Frontal cortex (tissue), 4 donors: ENCODE measurements around the gene ZNF385B. TPM values are rescaled to one million over a fixed set of nuclear protein-coding genes. Genes with fewer than 3 reads are reported as not detected.

Source experiments
- DNase-seq, 2 donors: peaks; one replicate each; pipeline ENCODE4 v3.0.0; 2012; ENCODE audit warnings: low spot score in 2 of 2
- FAIRE-seq: peaks from 2 replicates; lab custom pipeline; 2012; peaks lifted over from hg19 to GRCh38; lab: Jason Lieb, UNC
- total RNA-seq: library from RNA; depleted of rRNA; stranded (reverse); fragments of >200 nt; gene quantifications from one replicate; pipeline ENCODE4 v1.2.3, GENCODE V29; 2014
- donor health status: control.
- donor health status: control.
- donor health status: control.

Gene ZNF385B
- total RNA-seq, 1 donor from 2014 or later, result 7.7 TPM

GRCh38 chr2:179571252-179571651 is 290.2 kb downstream of the ZNF385B start:
- FAIRE-seq, result no peak
- DNase-seq, result no peak

DNA sequence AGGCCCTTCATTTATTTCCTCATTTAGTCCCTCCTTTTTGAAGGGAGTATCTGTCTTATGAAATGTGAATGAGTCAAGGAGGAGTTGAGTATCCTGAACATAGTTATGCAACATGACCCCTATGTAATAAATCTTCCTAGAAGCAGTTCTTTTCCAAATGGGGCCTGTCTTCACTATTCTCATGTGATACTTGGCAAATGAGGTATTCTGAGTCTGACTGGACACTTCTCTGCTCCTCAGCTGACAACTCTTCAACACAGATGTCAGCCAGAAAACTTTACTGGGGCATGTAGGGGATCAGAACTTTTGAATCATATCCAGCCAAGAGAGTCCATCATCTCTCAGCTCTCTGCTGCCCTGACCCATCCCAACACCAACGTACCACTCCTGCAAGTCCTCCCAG is 291.6 kb downstream of the ZNF385B start:
- DNase-seq, result no peak
- no peak for FAIRE-seq

GRCh38 chr2:179565807-179566206 is 295.6 kb downstream of the ZNF385B start:
- FAIRE-seq (no peak), DNase-seq (no peak)

- FAIRE-seq (no peak), DNase-seq (no peak)
Observed at GRCh38 chr2:179562330-179562885, 299.0 kb downstream of the ZNF385B start.

DNA sequence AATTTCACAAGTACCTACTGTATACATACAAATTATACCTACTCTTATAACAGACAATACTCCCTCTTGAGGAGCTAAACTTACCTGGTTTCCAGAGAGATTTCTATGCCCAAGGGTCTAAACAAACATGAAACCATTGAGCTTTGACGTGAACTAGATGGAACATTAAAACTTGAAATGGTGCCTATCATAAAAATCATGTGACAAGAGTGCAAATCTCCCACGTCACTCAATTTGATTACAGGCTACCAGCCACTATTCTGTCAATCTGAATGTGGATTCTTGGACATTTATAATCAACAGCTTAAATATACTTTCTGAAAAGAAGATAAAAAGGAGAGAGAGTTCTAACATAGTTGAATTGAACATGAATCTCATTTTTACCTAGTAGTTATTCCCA is 299.7 kb downstream of the ZNF385B start:
- DNase-seq (no peak), FAIRE-seq (no peak)

DNA sequence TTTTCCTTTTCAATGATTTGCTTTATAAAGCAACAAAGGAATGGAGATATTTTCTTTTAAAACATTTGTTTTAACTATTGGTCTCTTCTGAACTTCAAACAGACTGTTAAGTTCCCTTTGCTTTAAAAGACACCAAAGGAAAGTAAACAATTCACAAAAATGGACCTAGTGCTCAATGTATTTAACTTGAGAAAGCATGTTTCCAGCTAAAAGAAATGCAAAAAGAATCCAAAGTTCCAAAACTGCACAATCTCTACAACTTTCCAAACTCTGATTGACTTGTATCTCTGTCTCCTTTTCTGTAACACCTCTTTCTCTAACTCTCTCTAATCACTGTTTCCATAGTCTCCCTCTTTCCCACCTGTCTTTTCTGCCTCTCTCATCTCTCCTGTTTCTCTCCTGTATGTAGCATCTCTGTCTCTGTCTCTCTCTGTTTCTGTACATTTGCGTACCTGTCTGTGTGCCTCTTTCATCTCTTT is 301.1 kb downstream of the ZNF385B start:
- DNase-seq (no peak), FAIRE-seq (no peak)

GRCh38 chr2:179559108-179559806 is 302.2 kb downstream of the ZNF385B start:
- DNase-seq (no peak), FAIRE-seq (no peak)

DNA sequence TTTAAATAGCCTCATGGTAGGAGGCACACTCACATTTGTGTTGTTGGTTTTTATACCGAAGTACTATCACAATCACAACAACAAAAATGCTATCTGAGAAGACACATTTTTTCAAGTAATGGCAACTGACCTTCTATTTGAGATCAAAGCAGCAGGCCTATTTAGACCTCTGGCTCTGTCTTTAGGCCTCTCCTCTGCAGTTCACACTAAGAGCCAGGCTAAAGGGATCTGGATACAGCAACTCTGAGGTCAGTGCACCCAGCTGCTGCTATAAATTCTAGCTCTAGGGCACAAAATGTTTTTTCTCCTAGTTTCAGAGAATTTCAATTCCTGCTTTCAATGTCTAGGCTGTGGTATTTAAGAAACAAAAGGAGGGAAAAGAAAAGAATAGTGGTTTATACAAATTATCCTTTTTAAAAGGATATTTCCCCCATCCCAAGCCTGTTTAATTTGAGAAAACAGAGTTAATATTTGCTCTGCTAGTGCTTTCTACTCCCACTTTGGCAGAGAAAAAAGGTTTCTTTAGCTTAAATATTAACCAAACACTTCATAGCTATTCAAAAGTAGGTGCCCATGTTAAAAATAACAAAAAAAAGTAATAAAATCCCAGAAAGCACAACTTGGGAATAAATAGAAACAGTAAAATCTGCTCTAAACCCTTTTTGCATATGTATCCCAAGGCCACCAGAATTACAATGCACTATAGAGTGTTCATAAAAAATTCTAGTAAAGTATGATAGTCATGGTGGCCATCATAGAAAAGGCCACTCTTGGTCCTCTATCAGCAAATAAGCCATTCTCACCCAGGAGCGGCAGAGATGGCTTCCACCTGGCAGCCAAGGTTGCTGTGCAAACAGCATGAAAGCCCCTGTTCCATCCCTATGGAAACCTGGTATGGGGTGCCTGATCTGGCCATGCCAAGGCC is 303.1 kb downstream of the ZNF385B start:
- DNase-seq (no peak), FAIRE-seq (no peak)

DNA sequence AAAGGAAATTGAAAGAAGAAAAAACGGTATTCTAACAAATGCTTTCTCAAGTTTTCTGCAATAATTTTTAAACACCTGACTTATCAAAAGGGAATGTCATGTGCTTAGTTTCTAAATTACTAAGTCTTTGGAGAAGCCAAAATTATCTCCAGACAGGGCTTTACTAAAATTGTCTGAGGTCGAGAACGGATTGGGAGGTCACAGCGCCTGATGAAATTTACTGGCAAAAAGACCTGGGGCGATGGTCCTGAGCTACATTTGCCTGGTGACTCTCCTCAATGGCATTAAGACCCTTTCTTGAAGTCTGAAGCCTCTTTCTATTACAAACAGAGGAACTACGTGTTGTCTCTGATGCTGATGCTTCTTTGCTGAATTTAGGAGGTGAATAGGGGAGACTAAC is 305.0 kb downstream of the ZNF385B start:
- DNase-seq, result no peak
- no peak for FAIRE-seq

GRCh38 chr2:179555691-179556283 is 305.6 kb downstream of the ZNF385B start:
- FAIRE-seq, result no peak
- DNase-seq, result no peak

DNA sequence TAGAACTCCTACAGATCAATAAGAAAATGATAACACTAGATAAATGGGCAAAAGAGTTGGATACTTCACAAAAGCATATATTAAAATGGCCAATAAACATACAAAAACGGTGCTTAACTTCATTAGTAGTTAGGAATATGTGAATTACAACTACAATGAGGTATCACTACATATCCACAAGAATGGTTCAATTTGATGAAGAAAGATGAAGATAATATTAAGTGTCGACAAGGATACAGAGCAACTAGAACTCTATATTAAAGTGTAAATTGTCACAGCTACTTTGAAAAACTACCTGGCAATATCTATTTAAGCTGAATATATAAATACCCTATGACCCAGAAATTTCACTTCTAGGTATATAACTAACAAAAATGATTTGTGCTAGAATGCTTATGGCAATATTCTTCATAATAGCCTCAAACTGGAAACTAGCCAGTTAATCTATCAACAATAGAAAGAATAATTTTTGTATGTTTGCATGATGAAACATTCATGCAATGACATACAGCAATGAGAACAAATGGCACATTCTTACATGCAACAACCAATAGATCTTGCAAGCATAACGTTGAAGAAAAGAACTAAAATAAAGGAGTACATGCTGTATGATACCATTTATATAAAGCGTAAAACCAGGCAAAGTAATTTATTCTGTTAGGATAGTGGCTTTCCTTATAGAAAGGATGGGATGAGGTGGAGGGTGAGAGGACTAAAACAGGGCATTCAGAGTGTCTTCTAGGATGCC is 306.6 kb downstream of the ZNF385B start:
- DNase-seq, result no peak
- no peak for FAIRE-seq

DNA sequence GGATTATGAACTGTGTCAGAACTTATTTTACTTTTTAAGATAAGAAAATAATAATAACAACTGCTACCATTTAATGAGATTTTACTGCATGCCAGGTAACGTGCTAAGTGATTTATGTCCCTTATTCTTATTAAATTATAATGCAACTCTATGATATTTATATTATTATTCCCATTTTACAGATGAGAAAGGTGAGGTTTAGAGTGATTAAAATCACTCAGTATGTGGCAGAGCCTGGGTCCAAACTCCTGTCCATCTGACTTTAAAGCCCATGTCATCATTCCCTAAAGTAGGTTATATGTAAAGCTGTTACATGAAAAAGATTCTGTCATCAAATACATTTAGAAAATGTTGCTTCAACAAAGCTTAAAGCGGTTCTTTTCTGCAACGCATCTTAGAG is 308.0 kb downstream of the ZNF385B start:
- FAIRE-seq (no peak), DNase-seq (no peak)

DNA sequence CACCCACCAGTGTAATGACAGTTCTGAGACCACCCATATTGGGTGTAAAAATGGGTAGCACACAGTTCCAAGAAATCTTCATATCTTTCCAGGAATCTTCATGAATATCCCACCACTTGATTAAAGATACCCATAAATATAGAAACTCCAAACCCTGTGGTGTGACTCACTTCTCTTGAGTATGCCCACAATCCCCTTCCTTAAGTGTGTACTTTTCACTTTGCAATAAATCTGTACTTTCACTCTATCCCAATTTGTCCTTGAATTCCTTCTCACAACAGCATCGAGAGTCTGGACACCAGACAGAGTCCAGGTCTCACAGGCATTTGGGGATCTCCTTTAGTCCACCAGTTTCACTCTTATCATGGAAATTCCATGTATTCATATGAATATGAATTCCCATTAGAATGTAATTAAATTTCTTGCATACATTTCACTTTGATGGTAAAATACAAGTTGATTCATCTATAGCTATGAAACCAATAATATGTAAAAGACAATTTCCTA is 309.8 kb downstream of the ZNF385B start:
- DNase-seq (no peak), FAIRE-seq (no peak)

DNA sequence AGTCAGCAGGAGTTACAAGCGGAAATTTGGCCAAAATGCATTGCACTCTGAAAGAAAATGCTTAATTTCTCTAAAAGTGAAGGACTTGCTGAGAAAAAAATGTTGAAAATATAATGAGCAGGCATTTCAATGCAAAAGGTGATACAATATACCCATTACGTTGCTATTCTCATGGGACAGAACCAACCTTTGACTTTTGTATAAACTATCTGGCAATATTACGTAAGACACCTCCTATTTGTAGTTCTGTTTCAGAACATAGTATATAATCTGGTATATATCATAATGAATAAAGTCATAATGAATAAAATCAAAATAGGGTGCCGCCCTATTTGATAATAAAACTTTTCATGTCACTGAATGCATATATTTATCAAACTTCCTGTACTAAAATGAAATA is 310.6 kb downstream of the ZNF385B start:
- FAIRE-seq (no peak), DNase-seq (no peak)

- DNase-seq (no peak), FAIRE-seq (no peak)
Observed at GRCh38 chr2:179550214-179550613, 311.2 kb downstream of the ZNF385B start.

GRCh38 chr2:179546656-179547055 is 314.8 kb downstream of the ZNF385B start:
- FAIRE-seq, result no peak
- no peak for DNase-seq

DNA sequence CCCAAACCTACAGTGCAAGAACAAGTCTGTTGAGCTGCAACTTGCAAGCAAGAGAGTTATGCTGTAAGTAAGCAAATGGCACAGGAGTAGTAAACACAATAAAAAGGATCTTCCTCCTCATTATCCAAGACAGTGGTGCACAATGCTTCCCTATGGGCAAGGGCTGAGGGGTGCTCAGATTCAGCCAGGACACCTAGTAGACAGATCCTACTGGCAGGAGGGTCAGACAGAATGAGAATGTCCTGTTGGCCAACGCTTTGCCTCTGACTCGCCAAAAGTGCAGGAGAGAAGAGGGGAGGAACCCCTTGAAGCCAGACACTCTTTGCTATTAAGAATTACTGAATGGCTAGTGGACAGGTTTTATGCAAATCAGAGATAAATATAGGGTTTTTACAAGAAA is 316.4 kb downstream of the ZNF385B start:
- DNase-seq (no peak), FAIRE-seq (no peak)

- DNase-seq, result no peak
- FAIRE-seq, result no peak
Observed at GRCh38 chr2:179543361-179543901, 318.0 kb downstream of the ZNF385B start.

DNA sequence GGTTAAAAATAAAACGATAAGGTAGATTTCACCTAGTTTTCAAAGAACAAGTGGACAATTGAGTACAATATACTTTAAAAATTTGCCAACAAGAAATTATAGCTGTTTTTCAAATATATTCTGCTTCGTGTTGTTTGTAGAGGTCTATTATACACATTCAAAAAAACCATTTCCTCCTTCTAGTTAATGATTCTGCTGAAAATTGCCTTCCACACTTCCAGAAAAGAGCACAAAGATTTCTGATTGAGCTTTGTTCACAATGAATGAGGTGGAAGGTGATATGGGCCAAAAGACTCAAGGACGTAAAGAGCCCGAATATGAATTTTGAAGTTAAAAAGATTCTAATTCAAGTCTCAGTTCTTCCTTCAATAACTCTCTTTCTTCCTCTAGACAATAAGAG is 319.8 kb downstream of the ZNF385B start:
- DNase-seq (no peak), FAIRE-seq (no peak)
